PC-9 (cell line): ENCODE data around the gene OR4D1. TPM values are rescaled to one million over a fixed set of nuclear protein-coding genes. Genes with fewer than 3 reads are reported as not detected.

Experiments used
- BruUV-seq: library from RNA; stranded (reverse); fragments of 400-500 nt; replicated peaks from 2 replicates; lab custom pipeline; 2021; lab: Mats Ljungman, UMichigan
- CTCF ChIA-PET: fragments of 300-600 bp; sonication (Branson Sonifier 250); formaldehyde crosslinking; loops from one replicate; lab custom pipeline; 2022; ENCODE audit warnings: antibody characterized with exemption; lab: Charles Lee
- POLR2A ChIA-PET: fragments of 300-600 bp; sonication (Branson Sonifier 250); formaldehyde crosslinking; loops from one replicate; lab custom pipeline; 2022; ENCODE audit warnings: antibody characterized with exemption; ENCODE audit not compliant: unreplicated experiment; lab: Charles Lee
- DNase-seq, 2 experiments: peaks; one replicate each; pipeline versions ENCODE4 v3.0.0 to v3.0.0-alpha.2; 2015 to 2022; ENCODE audit warnings: mixed read lengths in 1 of 2
- H2AFZ ChIP-seq: fragments of 200-600 bp; sonication (generic); 2 replicates; pipeline ENCODE4 v1.8.1; 2017; ENCODE audit warnings: antibody characterized with exemption
- H3F3A ChIP-seq: fragments of 200-600 bp; sonication (generic); 2 replicates; pipeline ENCODE4 v1.8.1; 2017; ENCODE audit warnings: antibody characterized with exemption, mild to moderate bottlenecking, low read depth; ENCODE audit not compliant: insufficient read depth
- H3K27ac ChIP-seq: fragments of 200-600 bp; sonication (generic); 2 replicates; pipeline ENCODE4 v1.6.1; 2016; ENCODE audit warnings: mixed run types
- H3K27me3 ChIP-seq: fragments of 200-600 bp; sonication (generic); 2 replicates; pipeline ENCODE4 v1.6.1; 2016; ENCODE audit warnings: low read depth, mixed run types; ENCODE audit not compliant: insufficient read depth
- H3K36me3 ChIP-seq: fragments of 200-600 bp; sonication (generic); 2 replicates; pipeline ENCODE4 v1.6.1; 2016; ENCODE audit warnings: low read depth, mixed run types
- H3K4me1 ChIP-seq: fragments of 200-600 bp; sonication (generic); replicated peaks from 2 replicates; pipeline ENCODE4 v1.6.1; 2016; ENCODE audit warnings: mixed run types; ENCODE audit not compliant: insufficient read depth
- H3K4me2 ChIP-seq: fragments of 200-600 bp; sonication (generic); 2 replicates; pipeline ENCODE4 v1.6.1; 2017; ENCODE audit warnings: mixed run types
- H3K4me3 ChIP-seq: fragments of 200-600 bp; sonication (generic); 2 replicates; pipeline ENCODE4 v1.6.1; 2016; ENCODE audit warnings: mixed run types
- H3K79me2 ChIP-seq: fragments of 200-600 bp; sonication (generic); 2 replicates; pipeline ENCODE4 v1.6.1; 2017; ENCODE audit warnings: low read depth, mixed run types
- H3K9me2 ChIP-seq: fragments of 200-600 bp; sonication (generic); 2 replicates; pipeline ENCODE4 v1.8.1; 2017; ENCODE audit warnings: mild to moderate bottlenecking; ENCODE audit not compliant: insufficient read depth
- H3K9me3 ChIP-seq: fragments of 200-600 bp; sonication (generic); 2 replicates; pipeline ENCODE4 v1.8.1; 2016; ENCODE audit warnings: low read depth; ENCODE audit not compliant: insufficient read depth
- H4K20me1 ChIP-seq: fragments of 200-600 bp; sonication (generic); 2 replicates; pipeline ENCODE4 v1.8.1; 2017; ENCODE audit not compliant: insufficient read depth
- CTCF ChIP-seq: fragments of 200-600 bp; sonication (generic); conservative IDR thresholded peaks from 2 replicates; pipeline ENCODE4 v1.6.1; 2017; ENCODE audit warnings: mixed run types, antibody characterized with exemption, mild to moderate bottlenecking, moderate library complexity
- EZH2 ChIP-seq: fragments of 200-600 bp; sonication (generic); IDR thresholded peaks from 2 replicates; pipeline ENCODE4 v1.8.0; 2017; ENCODE audit warnings: antibody characterized with exemption, low read depth
- intact Hi-C: fragments of 100-400 bp; cut with micrococcal nuclease; formaldehyde crosslinking; loops from one replicate; pipeline ENCODE4 v1.10.0; 2022; ENCODE audit not compliant: unreplicated experiment
- total RNA-seq: library from RNA; stranded (reverse); gene quantifications from 2 replicates; pipeline ENCODE4 v1.2.3, GENCODE V29; 2021

Gene OR4D1
- total RNA-seq, 1 experiment from 2014 or later: not detected

- no peaks in the 10 kb centered on the region for H4K20me1 ChIP-seq
- H3K79me2 ChIP-seq: no peaks in the 10 kb centered on the region
- H3K9me3 ChIP-seq: no peaks in the 10 kb centered on the region
- H3F3A ChIP-seq: no peaks in the 10 kb centered on the region
- DNase-seq: peak in 1 of 2 experiments; percentile 34
- CTCF ChIA-PET: interaction anchor here (0.6 kb wide), 1 partner anchor 79 kb away, joined by 3 read pairs; no protein-coding TSS in a partner anchor
- no peak overlapping the region for H3K4me2 ChIP-seq
- POLR2A ChIA-PET: no interaction called here
- no peak overlapping the region for H2AFZ ChIP-seq
- H3K27me3 ChIP-seq: peaks cover 86% of the 10 kb centered on the region
- intact Hi-C loops: no loop called here
- no peaks in the 10 kb centered on the region for H3K4me1 ChIP-seq
- no TSS peak for BruUV-seq
- H3K9me2 ChIP-seq: no peaks in the 10 kb centered on the region
- no peak overlapping the region for H3K4me3 ChIP-seq
- H3K36me3 ChIP-seq: no peaks in the 10 kb centered on the region
- H3K27ac ChIP-seq: no peak overlapping the region
- TF ChIP-seq EZH2 (no peak), CTCF (no peak)
Observed at GRCh38 chr17:58191241-58191896, 43.2 kb downstream of the OR4D1 start.

GRCh38 chr17:58192612-58193011, 44.4 kb downstream of the OR4D1 start, which contains the start of gene EPX:
Gene EPX (plus strand): TSS chr17:58192726. CDS start chr17:58192847, 121 bp downstream.
- Histone ChIP-seq H3K4me1 (no peaks in the 10 kb centered on the region), H3K9me3 (no peaks in the 10 kb centered on the region), H3K4me3 (no peak within 1 kb of the TSS), H3F3A (no peaks in the 10 kb centered on the region), H4K20me1 (no peaks in the 10 kb centered on the region), H3K27ac (no peak within 1 kb of the TSS), H2AFZ (no peak within 1 kb of the TSS), H3K36me3 (no peaks in the 10 kb centered on the region), H3K27me3 (peaks cover 85% of the 10 kb centered on the region), H3K79me2 (no peaks in the 10 kb centered on the region), H3K9me2 (no peaks in the 10 kb centered on the region), H3K4me2 (no peak within 1 kb of the TSS)
- CTCF ChIA-PET: no interaction called here
- no peak for TF ChIP-seq EZH2
- BruUV-seq: no TSS peak
- intact Hi-C loops: no loop called here
- DNase-seq: peak in 1 of 2 experiments; percentile 31
- POLR2A ChIA-PET: no interaction called here

GRCh38 chr17:58193641-58194255, 45.6 kb downstream of the OR4D1 start:
- CTCF ChIA-PET: no interaction called here

More at GRCh38 chr17:58193641-58194255, 45.6 kb downstream of the OR4D1 start:
- H3K79me2 ChIP-seq: no peaks in the 10 kb centered on the region
- no peak overlapping the region for H2AFZ ChIP-seq
- TF ChIP-seq EZH2: no peak
- TF ChIP-seq CTCF: 0 out of 2 replicates have a peak, but pooled peaks have one; percentile 24
- POLR2A ChIA-PET: no interaction called here
- H3K4me3 ChIP-seq: no peak overlapping the region
- H3K9me2 ChIP-seq: no peaks in the 10 kb centered on the region
- H3K9me3 ChIP-seq: no peaks in the 10 kb centered on the region
- H3K27me3 ChIP-seq: peaks cover 89% of the 10 kb centered on the region
- H3K4me2 ChIP-seq: no peak overlapping the region
- H4K20me1 ChIP-seq: no peaks in the 10 kb centered on the region
- no peak overlapping the region for H3K27ac ChIP-seq
- H3K36me3 ChIP-seq: no peaks in the 10 kb centered on the region
- DNase-seq: peak in 1 of 2 experiments; percentile 15
- no TSS peak for BruUV-seq
- no peaks in the 10 kb centered on the region for H3F3A ChIP-seq
- H3K4me1 ChIP-seq: no peaks in the 10 kb centered on the region
- intact Hi-C loops: no loop called here
